ENCODE data around the gene TBX1. TPM values are rescaled to one million over a fixed set of nuclear protein-coding genes. Genes with fewer than 3 reads are reported as not detected.

Gene TBX1
- total and polyA plus RNA-seq, 2 of the 8 experiments (the other 6 are each of a cell fraction or from before 2014, with no cell fraction given), result 0.28 TPM; not detected in 1

DNA sequence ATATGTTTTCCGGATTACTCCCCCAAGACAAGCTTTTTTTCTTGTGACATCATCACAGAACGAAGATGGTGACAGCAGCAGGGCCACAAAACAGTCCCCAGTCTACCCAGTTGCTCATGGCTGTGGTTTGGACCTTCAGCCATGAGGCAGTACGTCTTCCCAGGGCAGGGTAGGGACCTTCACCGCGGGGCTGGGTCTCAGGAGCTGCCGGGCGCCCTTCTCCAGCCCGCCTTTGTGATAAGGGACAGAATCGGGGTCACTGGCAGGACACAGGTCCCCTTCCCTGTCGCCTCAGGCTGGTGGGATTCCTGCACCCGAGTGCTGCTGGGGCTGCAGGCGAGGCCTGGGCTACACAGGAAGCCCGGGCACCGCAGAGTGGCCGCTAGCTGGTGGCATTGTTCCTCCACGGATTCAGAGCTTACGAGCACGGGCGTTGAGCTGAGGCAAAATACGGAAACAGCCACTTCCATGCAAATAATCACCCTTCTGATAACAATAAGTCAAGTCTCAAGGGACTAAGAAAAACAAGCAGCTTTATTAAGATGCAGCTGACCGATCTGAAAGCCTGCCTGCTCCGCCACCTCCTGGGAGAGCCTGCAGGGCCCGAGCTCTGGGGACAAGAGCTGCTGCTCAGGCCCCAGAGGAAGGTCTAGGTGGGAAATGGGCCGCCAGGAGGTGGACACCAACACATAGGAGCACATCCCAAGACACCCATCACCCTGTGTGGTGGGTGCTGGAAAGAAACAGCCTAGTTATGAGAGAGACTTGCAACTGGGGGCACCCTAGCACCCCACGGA lies 12.3 kb downstream of the TBX1 start:
- H4K20me1 ChIP-seq (replicated peaks in 1 of 2; ENCODE audit: control insufficient read depth in 1 of 2, insufficient read depth in 2 of 2, low read length in 2 of 2), result peaks cover 1 to 4% of the 10 kb centered on the region in 2 experiments
- no peaks in the 10 kb centered on the region for H3K79me1 ChIP-seq (ENCODE audit: low read depth, low read length)
- H2BK20ac ChIP-seq (ENCODE audit: low read length), result no peak overlapping the region
- H2AFZ ChIP-seq (ENCODE audit: low read length), result no peak overlapping the region
- H3K18ac ChIP-seq (ENCODE audit: extremely low read depth, low read length), result no peak overlapping the region
- no peak overlapping the region for H3K4ac ChIP-seq (replicated peaks; ENCODE audit: insufficient read length, low read depth, low read length)
- no peak overlapping the region for H3K14ac ChIP-seq (ENCODE audit: insufficient read length)
- no peak overlapping the region for H2BK5ac ChIP-seq (ENCODE audit: low read depth, low read length)
- no peak overlapping the region for H4K8ac ChIP-seq (ENCODE audit: extremely low read depth, insufficient read depth, low read length)
- no peak overlapping the region for H2BK15ac ChIP-seq (ENCODE audit: low read length)
- H3K4me2 ChIP-seq (ENCODE audit: insufficient read depth in 1 of 2, low read depth in 2 of 2, low read length in 2 of 2), result no peak overlapping the region
- no peak overlapping the region for H3K27ac ChIP-seq (ENCODE audit: low read depth, low read length)
- H3K36me3 ChIP-seq (ENCODE audit: control insufficient read depth in 2 of 4, insufficient read depth in 4 of 4, low read length in 3 of 4), result no peaks in the 10 kb centered on the region
- H2BK12ac ChIP-seq (ENCODE audit: low read depth, low read length), result no peak overlapping the region
- FAIRE-seq (no peak), DNase-seq (ENCODE audit: low read depth in 1 of 2, low spot score in 2 of 2) (no peak)
- H3K27me3 ChIP-seq (replicated peaks in 1 of 4; ENCODE audit: control insufficient read depth in 3 of 4, extremely low read depth in 1 of 4, insufficient read depth in 3 of 4, low read length in 3 of 4), result peaks cover 18 to 34% (median 32%) of the 10 kb centered on the region in 4 experiments
- CTCF ChIA-PET (ENCODE audit: partially characterized antibody), result interaction anchor here (0.6 to 2.7 kb wide), 15 partner anchors 9 to 174 kb away, joined by 3 to 10 read pairs (median 5); no protein-coding TSS in a partner anchor
- no peak overlapping the region for H4K5ac ChIP-seq (ENCODE audit: insufficient read length, low read depth, low read length)
- H3K56ac ChIP-seq (replicated peaks; ENCODE audit: insufficient read length, low read depth, low read length), result no peak overlapping the region
- H3K79me2 ChIP-seq (ENCODE audit: control insufficient read depth in 1 of 2, insufficient read depth in 2 of 2, low read length in 2 of 2), result no peaks in the 10 kb centered on the region
- no peak overlapping the region for H3K9ac ChIP-seq (replicated peaks in 1 of 4; ENCODE audit: extremely low read depth in 1 of 4, low read depth in 3 of 4, low read length in 3 of 4)
- H4K91ac ChIP-seq (replicated peaks; ENCODE audit: insufficient read length, low read length), result no peak overlapping the region
- H2BK120ac ChIP-seq (replicated peaks; ENCODE audit: low read depth, low read length), result no peak overlapping the region
- no peaks in the 10 kb centered on the region for H3K23me2 ChIP-seq (ENCODE audit: low read depth, low read length)
- H3K23ac ChIP-seq (ENCODE audit: insufficient read length), result no peak overlapping the region
- no peaks in the 10 kb centered on the region for H3K9me3 ChIP-seq (ENCODE audit: insufficient read depth in 2 of 2, low read depth in 1 of 2, low read length in 1 of 2)
- POLR2A ChIA-PET (ENCODE audit: partially characterized antibody), result interaction anchor here (0.7 to 0.9 kb wide), 2 partner anchors 9 to 15 kb away, joined by 3 to 4 read pairs; no protein-coding TSS in a partner anchor
- no peak overlapping the region for H2AK5ac ChIP-seq (ENCODE audit: low read depth, low read length)
- no peak overlapping the region for H3K4me3 ChIP-seq (ENCODE audit: extremely low read depth in 1 of 4, insufficient read depth in 2 of 4, low read depth in 3 of 4, low read length in 4 of 4)
- 87% methylated on average over 25 of the region's 25 CpGs; no CpG with 5 or more reads in 1 of the 2 experiments for WGBS, 2 experiments (ENCODE audit: extremely low coverage in 1 of 2, insufficient coverage in 1 of 2, insufficient read length in 1 of 2, insufficient replicate concordance in 2 of 2, low coverage in 1 of 2, low lambda C conversion rate in 2 of 2, missing lambda C conversion rate in 1 of 2)
- peaks cover 0 to 3% (median 2%) of the 10 kb centered on the region in 4 experiments; a peak in 4 of 7 replicates for H3K4me1 ChIP-seq (replicated peaks in 1 of 4; ENCODE audit: control insufficient read depth in 3 of 4, insufficient read depth in 4 of 4, low read length in 3 of 4)
- TF ChIP-seq GABPA (IDR thresholded peaks at IDR 0.05; ENCODE audit: borderline replicate concordance, insufficient read depth, low read length), result no peak
- TF ChIP-seq CTCF (IDR thresholded peaks at IDR 0.05; ENCODE audit: control extremely low read depth in 1 of 3, insufficient read depth in 1 of 3, low read depth in 1 of 3, low read length in 3 of 3), result no peak
- no peak for TF ChIP-seq KDM5A (IDR thresholded peaks at IDR 0.05; ENCODE audit: low read length)
- TF ChIP-seq EZH2 (IDR thresholded peaks at IDR 0.05; ENCODE audit: low read depth, low read length, severe bottlenecking), result no peak
- TF ChIP-seq SP2 (IDR thresholded peaks at IDR 0.05; ENCODE audit: low read length), result no peak
- TF ChIP-seq ASH2L (IDR thresholded peaks at IDR 0.05; ENCODE audit: low read length), result no peak
- TF ChIP-seq CHD1 (IDR thresholded peaks at IDR 0.05; ENCODE audit: low read depth, low read length), result no peak
- no peak for TF ChIP-seq E2F6 (IDR thresholded peaks at IDR 0.05)
- TF ChIP-seq JUN (IDR thresholded peaks at IDR 0.05; ENCODE audit: low read depth, low read length), result no peak
